GM18868 (cell line): Measurements from ENCODE around the gene ACOX3.
"Not testable (repeated sequence)": the region's sequence is repeated elsewhere in the genome, so short reads cannot be mapped to it uniquely, and the experiment has no call there.

ENCODE experiments used
- ATAC-seq: cut with Tn5 transposase; IDR thresholded peaks from one replicate; pipeline ENCODE4 v1.9.1; 2021; ENCODE audit warnings: mild to moderate bottlenecking, moderate library complexity; ENCODE audit not compliant: unreplicated experiment

ACOX3 gene

GRCh38 chr4:8407756-8408155 lies 32.8 kb downstream of the ACOX3 start:
- no peak for ATAC-seq

GRCh38 chr4:8407316-8407715 lies 33.2 kb downstream of the ACOX3 start:
- no peak for ATAC-seq

DNA sequence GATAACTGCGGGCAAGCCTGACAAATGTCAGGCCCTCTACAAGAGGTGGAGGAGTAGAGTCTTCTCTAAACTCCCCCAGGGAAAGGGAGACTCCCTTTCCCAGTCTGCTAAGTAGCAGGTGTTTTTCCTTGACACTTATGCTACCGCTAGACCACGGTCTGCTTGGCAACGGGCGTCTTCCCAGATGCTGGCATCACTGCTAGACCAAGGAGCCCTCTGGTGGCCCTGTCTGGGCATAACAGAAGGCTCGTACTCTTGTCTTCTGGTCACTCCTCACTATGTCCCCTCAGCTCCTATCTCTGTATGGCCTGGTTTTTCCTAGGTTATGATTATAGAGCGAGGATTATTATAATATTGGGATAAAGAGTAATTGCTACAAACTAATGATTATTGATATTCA lies 33.6 kb downstream of the ACOX3 start:
- not testable (repeated sequence) for ATAC-seq

GRCh38 chr4:8405516-8405875 lies 35.0 kb downstream of the ACOX3 start:
- ATAC-seq, result no peak

DNA sequence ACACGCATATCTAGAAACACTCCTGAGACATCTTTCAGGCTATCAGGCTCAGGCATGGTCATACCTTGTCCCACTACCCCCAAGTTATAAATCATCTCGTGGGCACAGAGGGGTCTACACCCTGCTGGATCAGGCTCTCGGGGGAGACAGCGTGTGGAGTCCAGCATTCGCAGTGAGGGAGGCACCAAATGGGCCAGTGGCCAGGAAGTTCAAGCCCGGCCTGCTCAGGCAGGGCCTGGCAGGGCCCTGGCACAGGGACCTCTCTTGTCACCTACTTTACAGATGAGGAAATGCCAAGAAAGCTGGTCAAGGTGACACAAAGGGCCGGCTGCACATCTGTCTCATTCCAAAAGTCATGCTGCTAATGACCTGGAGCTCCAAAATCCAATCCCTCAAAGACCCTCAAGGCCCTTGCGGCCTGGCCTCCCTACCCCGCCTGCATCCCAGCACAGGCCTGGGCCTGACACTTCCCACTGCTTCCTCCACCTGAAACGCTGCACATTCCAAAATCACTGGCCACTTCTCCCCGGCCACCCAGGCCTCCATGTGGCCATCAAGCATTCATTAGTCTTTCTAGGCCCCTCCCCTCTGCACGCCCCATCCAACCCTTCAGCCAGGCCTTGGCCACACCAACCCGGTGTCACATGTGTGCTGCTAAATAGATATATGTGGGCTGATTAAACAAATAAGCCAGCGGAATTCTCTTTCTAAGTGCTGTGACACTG lies 35.6 kb downstream of the ACOX3 start:
- ATAC-seq, result no peak

DNA sequence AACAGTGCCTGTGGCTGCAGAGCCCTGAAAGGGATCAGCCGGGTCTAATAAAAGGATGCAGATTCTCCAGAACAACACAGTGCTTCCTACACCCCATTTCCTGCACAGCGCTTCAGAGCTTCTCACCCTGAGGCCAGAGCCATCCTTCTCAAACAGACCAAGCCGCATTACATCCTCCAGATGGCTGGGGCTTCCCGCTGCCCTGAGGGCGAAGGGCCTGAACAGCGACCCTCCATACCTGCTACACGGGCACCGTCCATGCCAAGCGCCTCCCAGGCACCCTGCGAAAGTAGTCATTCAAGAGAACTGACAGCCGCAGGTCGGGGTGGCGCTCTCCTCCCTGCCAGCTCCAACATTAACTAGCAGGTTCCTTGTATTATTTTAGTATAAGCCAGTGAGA lies 36.5 kb downstream of the ACOX3 start:
- no peak for ATAC-seq

- ATAC-seq, result no peak
Measured at GRCh38 chr4:8403173-8403753, 37.3 kb downstream of the ACOX3 start.

- no peak for ATAC-seq
Measured at GRCh38 chr4:8402640-8403039, 37.9 kb downstream of the ACOX3 start.

- ATAC-seq, result no peak
Measured at GRCh38 chr4:8402181-8402597, 38.3 kb downstream of the ACOX3 start.

DNA sequence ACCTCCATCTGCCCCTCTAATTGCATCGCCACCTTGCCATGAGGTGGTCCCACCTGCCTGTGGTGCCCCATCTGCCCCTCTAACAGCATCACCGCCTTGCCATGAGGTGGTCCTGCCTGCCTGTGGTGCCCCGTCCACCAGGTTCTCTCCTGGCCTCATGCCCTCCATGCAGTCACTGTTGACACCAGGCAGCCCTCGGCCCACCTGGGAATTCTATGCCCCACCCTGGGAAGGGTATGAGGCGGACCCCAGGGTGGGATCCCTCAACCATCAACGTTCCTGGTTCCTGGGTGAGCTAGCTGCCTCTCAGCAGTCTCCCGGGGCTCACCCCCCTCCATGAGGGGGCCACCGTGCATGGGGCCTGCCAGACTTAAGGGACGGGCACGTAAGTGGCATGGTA lies 38.9 kb downstream of the ACOX3 start:
- ATAC-seq, result no peak

DNA sequence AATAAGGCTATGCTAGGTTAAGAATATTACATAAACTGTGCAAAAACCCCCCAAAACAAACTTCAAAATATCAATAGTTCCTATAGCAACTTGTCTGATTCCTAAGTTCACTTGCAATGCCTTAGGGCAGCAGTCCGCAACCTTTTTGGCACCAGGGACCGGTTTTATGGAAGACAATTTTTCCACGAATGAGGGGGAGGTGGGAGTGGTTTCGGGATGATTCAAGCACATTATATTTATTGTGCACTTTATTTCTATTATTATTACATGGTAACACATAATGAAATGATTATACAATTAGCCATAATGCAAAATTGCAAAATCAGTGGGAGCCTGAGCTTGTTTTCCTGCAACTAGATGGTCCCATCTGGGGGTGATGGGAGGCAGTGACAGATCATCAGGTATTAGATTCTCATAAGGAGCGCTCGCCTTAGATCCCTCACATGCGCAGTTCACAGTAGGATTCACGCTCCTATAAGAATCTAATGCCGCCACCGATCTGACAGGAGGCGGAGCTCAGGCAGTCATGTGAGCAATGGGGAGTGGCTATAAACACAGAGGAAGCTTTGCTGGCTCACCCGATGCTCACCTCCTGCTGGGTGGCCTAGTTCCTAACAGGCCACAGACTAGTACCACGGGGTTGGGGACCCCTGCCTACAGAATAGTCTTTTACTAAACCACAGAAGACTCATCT lies 39.7 kb downstream of the ACOX3 start:
- no peak for ATAC-seq

GRCh38 chr4:8399298-8399697 lies 41.2 kb downstream of the ACOX3 start:
- no peak for ATAC-seq

- ATAC-seq, result no peak
Measured at GRCh38 chr4:8398347-8398746, 42.2 kb downstream of the ACOX3 start.

DNA sequence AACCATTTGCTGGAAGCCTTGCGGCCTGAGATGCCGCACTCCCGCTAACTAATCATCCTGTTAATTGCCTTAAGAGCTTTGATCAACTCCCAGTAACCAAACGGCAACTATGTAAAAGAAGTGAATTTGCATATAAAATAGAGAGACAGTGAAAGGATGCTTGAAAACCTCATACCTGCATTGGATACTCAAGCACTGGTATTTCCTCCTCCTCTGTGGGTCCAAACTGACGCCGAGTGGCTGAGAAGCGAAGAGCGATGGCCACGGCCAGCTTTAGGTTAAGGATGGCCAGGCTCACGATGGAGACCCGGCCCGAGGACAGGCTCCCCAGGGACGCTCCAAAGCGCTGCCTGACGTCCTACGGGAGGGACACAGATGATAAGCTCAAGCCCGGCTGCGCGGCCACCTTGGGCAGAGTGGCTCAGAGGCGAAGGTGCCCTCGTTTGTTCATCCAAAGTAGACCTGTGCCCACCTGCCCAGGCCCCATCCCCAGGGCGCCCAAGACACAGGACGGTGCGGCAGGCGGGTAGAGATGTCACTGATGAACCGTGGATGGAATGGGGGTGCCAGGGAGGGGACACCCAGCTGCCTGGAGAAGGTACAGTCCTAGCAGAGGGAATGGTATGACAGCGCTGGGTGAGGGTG lies 43.6 kb downstream of the ACOX3 start:
- ATAC-seq, result no peak

DNA sequence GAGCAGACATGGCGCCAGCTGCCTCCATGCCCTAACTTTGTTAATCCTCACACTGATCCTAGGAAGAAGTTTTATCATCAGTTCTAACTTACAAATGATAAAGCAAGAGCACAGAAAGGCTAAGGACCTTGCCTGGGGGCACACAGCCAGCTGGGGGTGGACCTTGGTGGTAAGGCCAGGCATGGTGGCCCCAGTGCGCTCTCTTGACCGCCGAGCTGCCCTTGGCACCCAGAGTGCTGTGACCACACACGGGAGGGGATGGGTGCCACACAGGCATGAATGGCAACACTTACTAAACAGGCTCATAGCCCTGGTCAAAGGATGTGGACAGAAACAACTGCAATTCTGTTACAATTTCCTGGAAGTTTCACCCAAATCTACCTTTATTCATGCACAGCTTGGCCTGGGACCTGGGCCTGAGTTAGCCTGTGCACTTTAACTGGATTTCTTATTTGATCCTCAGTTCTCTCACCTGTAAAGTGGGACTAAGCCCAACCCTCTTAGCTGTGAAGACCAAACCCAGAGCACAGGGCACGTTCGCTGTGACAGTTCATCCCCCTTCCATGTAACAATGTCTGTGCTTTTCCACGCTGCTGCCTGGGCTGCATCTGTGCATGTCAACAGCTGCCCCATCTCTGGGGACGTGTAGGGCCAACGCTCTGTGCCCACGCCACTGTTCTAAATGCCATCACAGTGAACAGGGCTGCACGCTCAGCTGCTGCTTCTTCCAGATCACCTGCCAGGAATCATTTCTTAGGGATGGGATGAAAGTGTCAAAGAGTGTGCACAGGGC lies 44.8 kb downstream of the ACOX3 start:
- ATAC-seq, result no peak

- no peak for ATAC-seq
Measured at GRCh38 chr4:8394806-8395205, 45.7 kb downstream of the ACOX3 start.

DNA sequence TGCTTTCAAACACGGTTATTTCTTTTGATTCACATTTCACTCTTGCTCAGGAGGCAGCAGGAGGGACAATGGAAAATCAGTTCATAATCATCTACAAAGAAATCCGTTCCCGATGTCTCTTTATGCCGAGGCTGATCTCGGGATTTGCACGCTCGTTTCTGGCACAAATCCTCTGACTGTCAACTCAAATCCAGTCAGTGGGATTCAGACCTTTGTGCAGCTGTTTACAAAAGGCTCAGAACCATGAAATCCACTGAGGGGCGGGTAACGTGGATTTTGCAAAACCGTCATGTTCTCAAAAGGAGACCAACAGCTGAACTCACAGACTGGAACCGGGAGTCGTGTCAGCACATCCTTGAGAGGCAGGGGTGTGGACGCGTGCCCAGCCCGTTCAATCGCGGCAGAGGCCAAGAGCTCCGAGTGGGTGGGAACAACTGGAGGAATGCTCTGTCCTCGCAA lies 46.4 kb downstream of the ACOX3 start:
- ATAC-seq, result no peak

DNA sequence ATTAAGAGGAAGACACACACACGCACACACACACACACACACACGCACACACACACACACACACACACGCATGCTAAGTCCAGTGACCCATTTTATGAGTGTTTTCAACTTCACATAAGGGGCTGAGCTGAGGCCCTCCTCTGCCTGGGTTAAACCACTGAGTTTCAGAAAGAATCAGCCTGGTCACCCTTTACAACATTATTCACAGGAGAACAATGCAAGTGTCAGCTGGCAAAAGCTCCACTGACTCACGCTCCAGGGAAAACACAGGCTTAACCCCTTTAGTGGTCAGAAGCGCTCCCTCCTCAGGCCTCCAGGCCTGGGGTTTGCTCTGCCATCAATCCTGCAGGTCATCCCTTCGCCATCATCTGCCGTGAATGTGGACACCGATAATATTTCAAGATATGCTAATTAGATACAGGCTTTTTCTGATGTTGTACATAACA lies 46.9 kb downstream of the ACOX3 start:
- no peak for ATAC-seq

- no peak for ATAC-seq
Measured at GRCh38 chr4:8392591-8393190, 47.8 kb downstream of the ACOX3 start.

GRCh38 chr4:8391972-8392371 lies 48.6 kb downstream of the ACOX3 start:
- peak; percentile 74 for ATAC-seq
